Gastrocnemius medialis (tissue), 4 donors: ENCODE data around the gene MBNL1. TPM values are rescaled to one million over a fixed set of nuclear protein-coding genes. Genes with fewer than 3 reads are reported as not detected.
A peak's percentile ranks its signal among the peaks of the same experiment; 100 is the strongest.

ENCODE experiments used
- ATAC-seq, 2 donors: fragments of 150-250 bp; one replicate each; pipeline ENCODE4 v1.9.1; 2016
- DNase-seq, 2 donors: peaks; one replicate each; pipeline ENCODE4 v3.0.0-alpha.2; 2019
- H3K27ac ChIP-seq, 4 donors: fragments of 200-600 bp; sonication (generic); 1 replicate in 1 of 4; 2 replicates in 3 of 4; pipeline ENCODE4 v1.5.1; 2016 to 2018; ENCODE audit warnings: mild to moderate bottlenecking in 2 of 4, moderate library complexity in 1 of 4
- H3K27me3 ChIP-seq, 3 donors: fragments of 200-600 bp; sonication (generic) in 2 of 3; 1 replicate in 1 of 3; 2 replicates in 2 of 3; pipeline versions ENCODE4 v1.5.1 to v1.6.0; 2016 to 2019; ENCODE audit warnings: mild to moderate bottlenecking in 1 of 3, moderate library complexity in 1 of 3
- H3K36me3 ChIP-seq, 2 donors: fragments of 200-600 bp; sonication (generic) in 1 of 2; one replicate each; pipeline ENCODE4 v1.5.1; 2017 to 2018
- H3K4me1 ChIP-seq, 2 donors: fragments of 200-600 bp; sonication (generic) in 1 of 2; one replicate each; pipeline ENCODE4 v1.5.1; 2016 to 2017; ENCODE audit warnings: mild to moderate bottlenecking in 2 of 2
- H3K4me3 ChIP-seq, 4 donors: fragments of 200-600 bp; sonication (generic) in 3 of 4; 1 replicate in 1 of 4; 2 replicates in 3 of 4; pipeline ENCODE4 v1.5.1; 2016 to 2019; ENCODE audit warnings: mild to moderate bottlenecking in 2 of 4
- H3K9me3 ChIP-seq, 3 donors: fragments of 200-600 bp; sonication (generic) in 2 of 3; 1 replicate in 1 of 3; 2 replicates in 2 of 3; pipeline ENCODE4 v1.5.1; 2016 to 2019
- CTCF ChIP-seq, 5 experiments: fragments of 450-650 bp in 3 of 5; fragments of 200-600 bp in 2 of 5; sonication (generic) in 2 of 5; IDR thresholded peaks in 4 of 5; conservative IDR thresholded peaks in 1 of 5; 1 replicate in 4 of 5; 2 replicates in 1 of 5; pipeline ENCODE4 v1.5.1; 2016 to 2019; ENCODE audit warnings: antibody characterized with exemption in 5 of 5, mild to moderate bottlenecking in 3 of 5, moderate library complexity in 3 of 5
- POLR2A ChIP-seq, 2 donors: fragments of 450-650 bp; IDR thresholded peaks; one replicate each; pipeline ENCODE4 v1.6.1; 2017; ENCODE audit warnings: antibody characterized with exemption in 2 of 2, mild to moderate bottlenecking in 2 of 2, moderate library complexity in 2 of 2
- in situ Hi-C, 4 donors: fragments of 200-750 bp; cut with MboI; loops; one replicate each; pipeline versions ENCODE4 v1.15.0 to v1.8.0; 2017; ENCODE audit warnings: low sequenced_read_pairs in 4 of 4
- intact Hi-C: fragments of 100-400 bp; cut with DNase I; formaldehyde crosslinking; loops from one replicate; pipeline ENCODE4 v1.15.1; 2023; ENCODE audit warnings: low total_unique reads
- total RNA-seq, 4 donors: library from RNA; depleted of rRNA; stranded (reverse); fragments of >200 nt; gene quantifications; one replicate each; pipeline versions ENCODE4 v1.1.0 to v1.2.3, GENCODE V29; 2016

Gene MBNL1
- total RNA-seq, 4 donors from 2014 or later = 519 to 597 (median 557) TPM

- DNase-seq = no peak
- Histone ChIP-seq H3K9me3 (no peaks in the 10 kb centered on the region), H3K4me3 (peak overlapping the region; percentile 27 to 54 (median 36)), H3K27ac (peak overlapping the region; percentile 92 to 96 (median 94)), H3K27me3 (no peaks in the 10 kb centered on the region), H3K36me3 (no peaks in the 10 kb centered on the region), H3K4me1 (peaks cover 77 to 94% of the 10 kb centered on the region in 2 donors)
- intact Hi-C loops (no loop called here), in situ Hi-C loops (no loop called here)
- TF ChIP-seq CTCF (IDR thresholded peaks at IDR 0.05 in 4 of 5, conservative IDR thresholded peaks at IDR 0.05 in 1 of 5) = no peak
- TF ChIP-seq POLR2A (IDR thresholded peaks at IDR 0.05) = no peak
- peak in 1 of 2 donors; percentile 29 for ATAC-seq
Measured at GRCh38 chr3:152381881-152382295, 113.2 kb downstream of the MBNL1 start.

DNA sequence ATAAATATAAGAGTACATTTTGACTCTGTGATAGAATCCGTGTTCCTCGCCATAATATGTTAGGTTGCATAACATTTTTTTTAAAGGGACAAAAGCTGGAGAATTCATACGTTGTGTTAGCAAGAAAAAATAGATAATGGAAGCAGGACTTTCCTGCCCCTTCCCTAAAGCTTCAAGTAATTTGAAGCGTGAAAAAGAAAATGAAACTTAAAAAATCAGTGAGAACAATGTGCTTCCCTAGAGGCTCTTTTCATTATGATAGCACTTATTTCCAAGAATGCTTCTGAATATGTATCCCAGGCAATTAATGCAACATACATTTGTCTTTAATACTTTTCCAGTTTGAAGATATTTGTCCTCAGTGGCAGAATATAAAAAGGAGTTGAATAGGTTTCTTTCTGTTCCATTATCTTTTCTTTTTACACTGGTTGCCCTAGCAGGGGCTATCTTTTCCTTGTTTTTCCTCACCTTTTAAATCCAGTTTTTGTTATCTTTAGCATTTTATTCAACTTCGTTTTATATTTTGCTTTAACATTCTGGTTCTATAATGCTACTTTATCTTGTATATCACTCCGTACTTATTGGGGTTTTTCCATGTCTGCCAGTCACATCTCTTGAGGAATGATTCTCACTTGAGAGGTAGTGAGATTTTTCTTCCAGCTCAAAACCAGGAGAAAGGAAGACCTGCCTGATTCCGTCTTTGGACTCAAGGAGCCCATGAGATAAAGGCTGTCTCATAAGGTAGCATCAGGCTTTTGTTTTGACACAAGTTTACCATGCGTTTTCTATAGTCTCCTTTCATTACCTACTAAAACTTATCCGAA lies 113.8 kb downstream of the MBNL1 start:
- Histone ChIP-seq H3K4me3 (peak overlapping the region; percentile 27 to 54 (median 36)), H3K27ac (peak overlapping the region; percentile 92 to 96 (median 94)), H3K9me3 (no peaks in the 10 kb centered on the region), H3K27me3 (no peaks in the 10 kb centered on the region), H3K4me1 (peaks cover 78 to 94% of the 10 kb centered on the region in 2 donors), H3K36me3 (no peaks in the 10 kb centered on the region)
- ATAC-seq = peak in 1 of 2 donors; percentile 32
- TF ChIP-seq CTCF (IDR thresholded peaks at IDR 0.05 in 4 of 5, conservative IDR thresholded peaks at IDR 0.05 in 1 of 5) (no peak), POLR2A (IDR thresholded peaks at IDR 0.05) (no peak)
- intact Hi-C loops (no loop called here), in situ Hi-C loops (no loop called here)
- no peak for DNase-seq

DNA sequence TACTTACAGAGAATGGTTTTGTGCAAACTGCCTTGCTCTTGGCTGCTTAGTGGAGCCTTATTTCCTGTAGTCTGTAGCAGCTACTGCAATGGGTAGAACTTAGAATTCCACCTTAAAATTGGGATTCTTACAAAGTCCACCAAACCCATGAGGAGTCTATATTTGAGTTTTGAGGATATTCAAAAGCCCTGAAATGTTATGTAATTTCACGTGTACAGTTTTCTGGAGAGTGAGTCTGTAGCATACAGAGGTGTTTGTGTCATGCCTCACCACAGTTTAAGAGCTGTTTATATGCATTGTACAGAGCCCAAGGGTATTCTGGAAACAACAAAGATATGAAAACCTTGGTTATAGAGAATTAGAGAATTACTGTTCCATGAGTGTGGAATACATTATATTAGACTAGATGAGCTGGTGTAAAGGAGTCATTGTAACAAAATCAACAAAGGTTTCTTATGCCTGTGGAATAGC lies 114.4 kb downstream of the MBNL1 start:
- ATAC-seq = peak; percentile 10 to 28
- DNase-seq = no peak
- H3K36me3 ChIP-seq = no peaks in the 10 kb centered on the region

DNA sequence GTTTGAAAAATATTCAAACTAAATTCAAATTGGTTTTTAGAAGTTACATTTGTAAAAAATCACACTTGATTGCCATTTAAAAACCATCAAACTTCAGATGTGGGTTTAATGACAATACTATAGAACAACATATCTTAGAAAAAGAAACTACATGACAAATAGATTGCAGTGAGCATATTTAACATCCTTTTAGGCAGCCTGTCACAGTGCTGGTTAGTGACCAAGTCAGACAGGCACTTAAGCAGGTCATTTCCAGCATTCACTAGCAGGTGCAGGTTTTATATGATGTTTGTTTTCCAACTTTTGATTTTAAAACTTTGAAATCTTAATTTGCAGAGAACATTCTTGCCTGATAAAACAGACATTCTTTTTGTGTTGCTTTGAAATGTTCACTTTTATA lies 115.7 kb downstream of the MBNL1 start:
- Histone ChIP-seq H3K4me1 (peaks cover 86 to 94% of the 10 kb centered on the region in 2 donors), H3K36me3 (no peaks in the 10 kb centered on the region), H3K4me3 (peak overlapping the region; percentile 27 to 54 (median 38)), H3K9me3 (no peaks in the 10 kb centered on the region), H3K27me3 (no peaks in the 10 kb centered on the region), H3K27ac (peak overlapping the region; percentile 92 to 96 (median 94))
- in situ Hi-C loops = no loop called here
- DNase-seq = no peak
- TF ChIP-seq POLR2A (IDR thresholded peaks at IDR 0.05) = no peak
- TF ChIP-seq CTCF (IDR thresholded peaks at IDR 0.05 in 4 of 5, conservative IDR thresholded peaks at IDR 0.05 in 1 of 5) = no peak
- intact Hi-C loops = no loop called here
- peak in 1 of 2 donors; percentile 42 for ATAC-seq

More for the DNA sequence above, 114.4 kb downstream of the MBNL1 start:
- TF ChIP-seq POLR2A (IDR thresholded peaks at IDR 0.05) = no peak
- no peak for TF ChIP-seq CTCF (IDR thresholded peaks at IDR 0.05 in 4 of 5, conservative IDR thresholded peaks at IDR 0.05 in 1 of 5)
- Histone ChIP-seq H3K27me3 (no peaks in the 10 kb centered on the region), H3K27ac (peak overlapping the region; percentile 92 to 96 (median 94)), H3K4me3 (peak overlapping the region; percentile 27 to 54 (median 36)), H3K9me3 (no peaks in the 10 kb centered on the region), H3K4me1 (peaks cover 84 to 94% of the 10 kb centered on the region in 2 donors)
- intact Hi-C loops = no loop called here
- in situ Hi-C loops = no loop called here
